Fibroblast of villous mesenchyme (primary cell): ENCODE measurements around the gene MANBA. TPM values are rescaled to one million over a fixed set of nuclear protein-coding genes. Genes with fewer than 3 reads are reported as not detected.
"Not testable (repeated sequence)": the region's sequence is repeated elsewhere in the genome, so short reads cannot be mapped to it uniquely, and the experiment has no call there.

ENCODE experiments used
- DNase-seq: peaks from one replicate; pipeline ENCODE4 v3.0.0-alpha.2; 2010; ENCODE audit warnings: low read depth
- H3K4me3 ChIP-seq: 2 replicates; pipeline ENCODE4 v1.5.1; 2011; ENCODE audit warnings: low read depth, mild to moderate bottlenecking, low read length
- CTCF ChIP-seq: IDR thresholded peaks from 2 replicates; pipeline ENCODE4 v1.5.1; 2012; ENCODE audit warnings: low read depth, mild to moderate bottlenecking, low read length; ENCODE audit not compliant: insufficient read depth
- total RNA-seq: library from RNA; depleted of rRNA; stranded (reverse); fragments of >200 nt; gene quantifications from 2 replicates; pipeline ENCODE4 v1.2.3, GENCODE V29; 2012

Gene MANBA
- total RNA-seq, 1 donor: 53.5 TPM

GRCh38 chr4:102757681-102758080, 3.1 kb downstream of the MANBA start:
- H3K4me3 ChIP-seq: no peak overlapping the region
- no peak for TF ChIP-seq CTCF
- DNase-seq: no peak

- H3K4me3 ChIP-seq: no peak overlapping the region
- no peak for DNase-seq
- no peak for TF ChIP-seq CTCF
Observed at GRCh38 chr4:102754044-102754443, 6.7 kb downstream of the MANBA start.

- H3K4me3 ChIP-seq: no peak overlapping the region
- DNase-seq: no peak
- TF ChIP-seq CTCF: no peak
Observed at GRCh38 chr4:102751941-102752340, 8.8 kb downstream of the MANBA start.

GRCh38 chr4:102743352-102743751, 17.4 kb downstream of the MANBA start:
- H3K4me3 ChIP-seq, DNase-seq: not testable (repeated sequence)

- DNase-seq, H3K4me3 ChIP-seq: not testable (repeated sequence)
Observed at GRCh38 chr4:102738802-102739201, 22.0 kb downstream of the MANBA start.

GRCh38 chr4:102736636-102737549, 23.9 kb downstream of the MANBA start:
- no peak for DNase-seq
- H3K4me3 ChIP-seq: no peak overlapping the region

GRCh38 chr4:102735582-102735981, 25.2 kb downstream of the MANBA start:
- H3K4me3 ChIP-seq: no peak overlapping the region
- DNase-seq: no peak
- no peak for TF ChIP-seq CTCF

More at GRCh38 chr4:102736636-102737549, 23.9 kb downstream of the MANBA start:
- TF ChIP-seq CTCF: no peak
